Stimulated activated effector memory CD8-positive, alpha-beta T cell treated with anti-CD3 and anti-CD28 coated beads, Interleukin-12 subunit alpha, Interleukin-12 subunit beta, amount 100 ng/mL, for 72 hours (primary cell): ENCODE results near the gene CCDC192.
A peak's percentile ranks its signal among the peaks of the same experiment; 100 is the strongest.

Source experiments
- ATAC-seq: fragments of 150-1000 bp; cut with Tn5 transposase; 2 replicates; pipeline ENCODE4 v1.10.0; 2021
- DNase-seq, 2 donors: peaks; one replicate each; pipeline ENCODE4 v3.0.0; 2021 to 2022; ENCODE audit warnings: low spot score in 2 of 2
- H3K27ac Mint-ChIP-seq: one replicate; pipeline ENCODE4 v1.8.0; 2022; ENCODE audit warnings: mild to moderate bottlenecking, mixed read lengths
- H3K36me3 Mint-ChIP-seq: one replicate; pipeline ENCODE4 v1.8.0; 2022; ENCODE audit warnings: mild to moderate bottlenecking, mixed read lengths
- H3K4me1 Mint-ChIP-seq: one replicate; pipeline ENCODE4 v1.8.0; 2022; ENCODE audit warnings: mixed read lengths
- H3K4me3 Mint-ChIP-seq: one replicate; pipeline ENCODE4 v1.8.0; 2022; ENCODE audit warnings: mild to moderate bottlenecking, mixed read lengths
- H3K9me3 Mint-ChIP-seq: one replicate; pipeline ENCODE4 v1.8.0; 2022; ENCODE audit warnings: mixed read lengths

CCDC192 gene

GRCh38 chr5:127804886-127805426 lies 101.8 kb downstream of the CCDC192 start:
- DNase-seq (no peak), ATAC-seq (no peak)
- Mint-ChIP-seq H3K4me1 (no peaks in the 10 kb centered on the region), H3K27ac (no peak overlapping the region), H3K36me3 (no peaks in the 10 kb centered on the region), H3K9me3 (no peaks in the 10 kb centered on the region), H3K4me3 (no peak overlapping the region)

GRCh38 chr5:127805448-127805847 lies 102.3 kb downstream of the CCDC192 start:
- H3K4me3 Mint-ChIP-seq: no peak overlapping the region
- no peak overlapping the region for H3K27ac Mint-ChIP-seq
- H3K4me1 Mint-ChIP-seq: no peaks in the 10 kb centered on the region
- DNase-seq (no peak), ATAC-seq (no peak)
- no peaks in the 10 kb centered on the region for H3K9me3 Mint-ChIP-seq
- H3K36me3 Mint-ChIP-seq: no peaks in the 10 kb centered on the region

- Mint-ChIP-seq H3K9me3 (no peaks in the 10 kb centered on the region), H3K27ac (no peak overlapping the region), H3K4me1 (no peaks in the 10 kb centered on the region), H3K36me3 (no peaks in the 10 kb centered on the region), H3K4me3 (no peak overlapping the region)
- DNase-seq (no peak), ATAC-seq (no peak)
These were observed 103.6 kb downstream of the CCDC192 start for GRCh38 chr5:127806776-127807175.

- no peak overlapping the region for H3K27ac Mint-ChIP-seq
- H3K36me3 Mint-ChIP-seq: no peaks in the 10 kb centered on the region
- ATAC-seq: no peak
- no peaks in the 10 kb centered on the region for H3K9me3 Mint-ChIP-seq
- no peaks in the 10 kb centered on the region for H3K4me1 Mint-ChIP-seq
- no peak overlapping the region for H3K4me3 Mint-ChIP-seq
- no peak for DNase-seq
These were observed 106.3 kb downstream of the CCDC192 start for GRCh38 chr5:127809533-127809932.

- ATAC-seq (no peak), DNase-seq (no peak)
- Mint-ChIP-seq H3K4me1 (no peaks in the 10 kb centered on the region), H3K4me3 (no peak overlapping the region), H3K36me3 (no peaks in the 10 kb centered on the region), H3K27ac (no peak overlapping the region), H3K9me3 (no peaks in the 10 kb centered on the region)
These were observed 106.8 kb downstream of the CCDC192 start for GRCh38 chr5:127810017-127810416.

GRCh38 chr5:127810707-127811490 lies 107.7 kb downstream of the CCDC192 start:
- ATAC-seq (no peak), DNase-seq (no peak)
- Mint-ChIP-seq H3K4me1 (no peaks in the 10 kb centered on the region), H3K9me3 (no peaks in the 10 kb centered on the region), H3K36me3 (no peaks in the 10 kb centered on the region), H3K4me3 (no peak overlapping the region), H3K27ac (no peak overlapping the region)

- Mint-ChIP-seq H3K27ac (no peak overlapping the region), H3K4me3 (no peak overlapping the region), H3K36me3 (no peaks in the 10 kb centered on the region), H3K9me3 (no peaks in the 10 kb centered on the region), H3K4me1 (no peaks in the 10 kb centered on the region)
- DNase-seq: no peak
- no peak for ATAC-seq
These were observed 109.4 kb downstream of the CCDC192 start for GRCh38 chr5:127812570-127812969.

GRCh38 chr5:127813633-127814587 lies 110.7 kb downstream of the CCDC192 start:
- no peaks in the 10 kb centered on the region for H3K36me3 Mint-ChIP-seq

GRCh38 chr5:127814588-127814973 lies 111.4 kb downstream of the CCDC192 start:
- Mint-ChIP-seq H3K36me3 (no peaks in the 10 kb centered on the region), H3K4me3 (no peak overlapping the region), H3K9me3 (no peaks in the 10 kb centered on the region), H3K4me1 (no peaks in the 10 kb centered on the region), H3K27ac (no peak overlapping the region)
- no peak for ATAC-seq
- no peak for DNase-seq

More at GRCh38 chr5:127813633-127814587, 110.7 kb downstream of the CCDC192 start:
- Mint-ChIP-seq H3K4me1 (no peaks in the 10 kb centered on the region), H3K9me3 (no peaks in the 10 kb centered on the region), H3K27ac (no peak overlapping the region), H3K4me3 (no peak overlapping the region)
- DNase-seq (no peak), ATAC-seq (no peak)

- H3K4me1 Mint-ChIP-seq: peaks cover 6% of the 10 kb centered on the region
- no peak overlapping the region for H3K4me3 Mint-ChIP-seq
- ATAC-seq: peak; percentile 92
- DNase-seq: no peak
- no peaks in the 10 kb centered on the region for H3K9me3 Mint-ChIP-seq
- no peaks in the 10 kb centered on the region for H3K36me3 Mint-ChIP-seq
- H3K27ac Mint-ChIP-seq: no peak overlapping the region
These were observed 117.8 kb downstream of the CCDC192 start for GRCh38 chr5:127820910-127821553.

- H3K4me1 Mint-ChIP-seq: peaks cover 6% of the 10 kb centered on the region
- ATAC-seq (no peak), DNase-seq (no peak)
- no peak overlapping the region for H3K4me3 Mint-ChIP-seq
- H3K27ac Mint-ChIP-seq: no peak overlapping the region
- no peaks in the 10 kb centered on the region for H3K9me3 Mint-ChIP-seq
- no peaks in the 10 kb centered on the region for H3K36me3 Mint-ChIP-seq
These were observed 118.7 kb downstream of the CCDC192 start for GRCh38 chr5:127821896-127822295.

- Mint-ChIP-seq H3K36me3 (no peaks in the 10 kb centered on the region), H3K9me3 (no peaks in the 10 kb centered on the region), H3K4me1 (peaks cover 6% of the 10 kb centered on the region), H3K27ac (no peak overlapping the region), H3K4me3 (no peak overlapping the region)
- ATAC-seq: no peak
- DNase-seq: no peak
These were observed 120.9 kb downstream of the CCDC192 start for GRCh38 chr5:127824126-127824525.

GRCh38 chr5:127826011-127826410 lies 122.8 kb downstream of the CCDC192 start:
- H3K27ac Mint-ChIP-seq: no peak overlapping the region
- no peak overlapping the region for H3K4me3 Mint-ChIP-seq
- H3K36me3 Mint-ChIP-seq: no peaks in the 10 kb centered on the region

GRCh38 chr5:127827451-127827850 lies 124.3 kb downstream of the CCDC192 start:
- Mint-ChIP-seq H3K9me3 (no peaks in the 10 kb centered on the region), H3K27ac (no peak overlapping the region), H3K4me1 (no peaks in the 10 kb centered on the region), H3K36me3 (no peaks in the 10 kb centered on the region), H3K4me3 (no peak overlapping the region)
- DNase-seq: no peak
- ATAC-seq: no peak

More at GRCh38 chr5:127826011-127826410, 122.8 kb downstream of the CCDC192 start:
- ATAC-seq (no peak), DNase-seq (no peak)
- H3K4me1 Mint-ChIP-seq: peaks cover 1% of the 10 kb centered on the region
- no peaks in the 10 kb centered on the region for H3K9me3 Mint-ChIP-seq

GRCh38 chr5:127830157-127830556 lies 127.0 kb downstream of the CCDC192 start:
- Mint-ChIP-seq H3K4me3 (no peak overlapping the region), H3K36me3 (no peaks in the 10 kb centered on the region), H3K27ac (no peak overlapping the region), H3K9me3 (no peaks in the 10 kb centered on the region), H3K4me1 (no peaks in the 10 kb centered on the region)
- ATAC-seq: no peak
- DNase-seq: no peak
